Spleen (tissue), 7 donors: ENCODE results near the gene TYRP1.

Source experiments
- POLR2A ChIP-seq, 3 donors: fragments of 450-650 bp; IDR thresholded peaks; one replicate each; pipeline ENCODE4 v1.5.1; 2017; ENCODE audit warnings: antibody characterized with exemption in 3 of 3, mild to moderate bottlenecking in 1 of 3
- POLR2AphosphoS5 ChIP-seq, 3 donors: sonication (generic); formaldehyde crosslinking; IDR thresholded peaks; one replicate each; pipeline ENCODE4 v1.5.1; 2017; ENCODE audit warnings: antibody characterized with exemption in 3 of 3
- TF ChIP-seq, protein P1 (sequence below), 11 experiments: fragments of 200-600 bp in 7 of 11; fragments of 450-650 bp in 4 of 11; sonication (generic) in 4 of 11; IDR thresholded peaks in 8 of 11; conservative IDR thresholded peaks in 3 of 11; 1 replicate in 7 of 11; 2 replicates in 4 of 11; pipeline versions ENCODE4 v1.4.0 to v1.8.0; 2016 to 2021; ENCODE audit warnings: antibody characterized with exemption in 11 of 11, inconsistent platforms in 4 of 11, mild to moderate bottlenecking in 1 of 11
- donor health status: DM: no; HTN: no; CAD: no; lungs with moderate emphysema.
- donor health status: DM: no; HTN: no; CAD: no.
- donor health status: DM: no; HTN: no; CAD: no.

DNA sequence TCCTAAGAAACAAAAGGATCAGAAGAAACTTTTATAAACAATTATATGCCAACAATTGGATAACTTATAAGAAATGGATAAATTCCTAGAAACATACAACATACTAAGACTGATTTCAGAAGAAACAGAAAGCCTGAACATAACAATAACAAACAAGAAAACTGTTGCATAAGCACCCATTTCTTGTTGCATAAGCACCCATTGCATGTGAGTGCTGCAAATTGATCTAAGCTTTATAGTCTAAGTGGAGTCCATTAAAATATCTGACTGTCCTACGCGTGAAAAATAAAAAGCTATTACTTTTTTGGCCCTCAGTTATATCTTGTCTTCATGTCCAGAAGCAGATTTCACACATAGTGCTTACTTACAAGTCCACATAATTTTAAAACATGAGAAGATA lies 19.3 kb downstream of the TYRP1 start:
- TF ChIP-seq, protein P1, sequence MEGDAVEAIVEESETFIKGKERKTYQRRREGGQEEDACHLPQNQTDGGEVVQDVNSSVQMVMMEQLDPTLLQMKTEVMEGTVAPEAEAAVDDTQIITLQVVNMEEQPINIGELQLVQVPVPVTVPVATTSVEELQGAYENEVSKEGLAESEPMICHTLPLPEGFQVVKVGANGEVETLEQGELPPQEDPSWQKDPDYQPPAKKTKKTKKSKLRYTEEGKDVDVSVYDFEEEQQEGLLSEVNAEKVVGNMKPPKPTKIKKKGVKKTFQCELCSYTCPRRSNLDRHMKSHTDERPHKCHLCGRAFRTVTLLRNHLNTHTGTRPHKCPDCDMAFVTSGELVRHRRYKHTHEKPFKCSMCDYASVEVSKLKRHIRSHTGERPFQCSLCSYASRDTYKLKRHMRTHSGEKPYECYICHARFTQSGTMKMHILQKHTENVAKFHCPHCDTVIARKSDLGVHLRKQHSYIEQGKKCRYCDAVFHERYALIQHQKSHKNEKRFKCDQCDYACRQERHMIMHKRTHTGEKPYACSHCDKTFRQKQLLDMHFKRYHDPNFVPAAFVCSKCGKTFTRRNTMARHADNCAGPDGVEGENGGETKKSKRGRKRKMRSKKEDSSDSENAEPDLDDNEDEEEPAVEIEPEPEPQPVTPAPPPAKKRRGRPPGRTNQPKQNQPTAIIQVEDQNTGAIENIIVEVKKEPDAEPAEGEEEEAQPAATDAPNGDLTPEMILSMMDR (IDR thresholded peaks at IDR 0.05 in 8 of 11, conservative IDR thresholded peaks at IDR 0.05 in 3 of 11), result no peak
- TF ChIP-seq POLR2AphosphoS5 (IDR thresholded peaks at IDR 0.05) (no peak), POLR2A (IDR thresholded peaks at IDR 0.05) (no peak)
